ENCODE data around the gene TMEM40.
"Not testable (repeated sequence)": the region's sequence is repeated elsewhere in the genome, so short reads cannot be mapped to it uniquely, and the experiment has no call there.

The TMEM40 gene

DNA sequence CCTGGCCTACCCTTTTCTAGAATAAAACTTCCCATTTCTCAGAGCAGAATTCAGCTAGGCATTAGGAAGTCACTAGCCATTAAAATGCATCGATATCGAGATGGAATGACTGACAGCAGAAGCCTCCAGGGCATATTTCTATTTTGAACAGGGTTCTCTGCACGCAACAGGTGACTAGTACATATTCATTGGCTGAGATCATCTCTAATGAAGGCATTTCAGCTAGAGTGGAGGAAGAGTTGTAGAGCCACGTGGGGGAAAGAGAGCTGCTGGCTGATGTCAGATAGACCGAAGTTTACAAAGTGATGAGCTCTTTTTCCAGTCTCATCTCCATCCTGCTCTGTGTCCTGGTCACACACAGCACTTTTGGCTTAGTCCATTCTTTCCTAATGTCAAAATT is 7.5 kb downstream of the TMEM40 start:
- no peak for DNase-seq (ENCODE audit: low read depth)

- DNase-seq (ENCODE audit: low read depth), result peak; percentile 40
Measured at GRCh38 chr3:12750658-12751071, 8.4 kb downstream of the TMEM40 start.

DNA sequence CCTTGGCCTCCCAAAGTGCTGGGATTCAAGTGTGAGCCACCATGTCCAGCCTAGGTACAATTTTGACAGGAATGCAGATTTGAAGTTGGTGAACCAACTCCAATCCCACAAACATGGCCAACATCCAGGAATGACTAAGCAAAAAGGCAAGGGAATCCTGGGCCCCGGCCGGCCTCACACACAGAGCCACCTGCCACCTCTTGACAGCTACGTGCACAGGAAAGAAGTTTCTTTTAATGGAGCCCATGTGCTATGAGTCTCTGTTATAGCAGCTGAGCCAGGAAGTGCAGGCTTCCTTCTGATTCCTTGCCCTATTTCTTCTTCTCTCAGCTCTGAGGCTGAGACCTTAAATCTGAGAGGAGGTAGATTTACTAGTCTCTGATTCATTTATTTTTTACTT is 8.8 kb downstream of the TMEM40 start:
- DNase-seq (ENCODE audit: low read depth), result peak; percentile 35

DNA sequence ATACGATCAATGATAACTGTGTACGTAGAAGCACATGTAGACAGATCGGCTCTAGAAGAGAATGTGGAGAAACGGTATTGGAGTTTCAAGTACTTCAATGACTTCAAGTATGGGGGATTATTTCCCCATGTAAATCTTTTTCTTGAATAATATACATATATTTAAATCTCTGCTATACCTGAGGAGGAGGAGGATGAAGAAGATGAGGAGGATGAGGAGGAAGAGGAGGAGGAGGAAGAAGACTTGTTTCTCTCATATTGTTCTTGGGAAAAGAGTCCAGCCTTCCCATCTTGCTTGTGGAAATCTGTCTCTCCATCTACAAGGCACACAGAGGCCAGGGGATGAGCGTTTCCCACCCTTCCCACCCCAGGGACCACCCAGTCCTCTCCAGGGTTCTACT is 10.6 kb downstream of the TMEM40 start:
- no peak for DNase-seq (ENCODE audit: low read depth)

DNA sequence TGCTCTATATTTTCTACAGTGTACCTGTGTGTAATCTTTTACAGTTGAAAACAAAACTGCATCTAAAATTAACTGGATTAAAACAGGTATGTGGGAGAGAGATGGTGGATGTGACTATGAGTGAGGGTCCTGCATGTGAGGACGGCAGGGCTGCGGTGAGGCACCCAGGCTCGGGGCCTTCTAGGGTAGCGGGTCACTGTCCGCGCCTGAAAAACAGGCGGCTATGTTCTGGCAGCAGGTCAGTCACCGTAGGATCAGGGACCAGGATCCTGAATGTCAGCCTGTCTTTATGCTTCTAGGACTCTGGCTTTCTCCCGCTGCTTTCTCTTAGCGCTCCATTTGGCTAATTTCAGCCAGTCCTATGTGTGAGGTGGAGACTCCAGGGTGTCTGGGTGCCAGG is 12.6 kb downstream of the TMEM40 start:
- no peak for DNase-seq (ENCODE audit: low read depth)

DNA sequence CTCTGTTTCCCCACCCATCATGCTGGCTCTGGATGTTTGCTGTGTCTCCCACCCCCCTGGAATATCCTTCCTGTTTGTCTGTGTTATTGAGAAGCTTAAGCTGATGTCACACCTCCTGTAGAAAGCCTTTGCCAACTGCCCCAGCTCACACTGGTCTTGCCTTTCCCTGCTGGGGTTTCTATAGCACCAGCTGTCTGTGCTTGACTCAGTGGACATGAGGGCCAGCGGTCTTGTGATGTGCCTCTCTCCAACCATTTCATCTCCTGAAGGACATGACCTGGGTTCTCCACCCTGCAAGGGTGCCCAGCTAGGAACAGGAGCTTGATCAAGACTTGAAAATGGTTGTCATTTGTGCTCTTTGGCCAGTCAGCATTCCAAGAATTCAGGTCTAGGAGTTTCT is 14.7 kb downstream of the TMEM40 start:
- no peak for DNase-seq (ENCODE audit: low read depth)

DNA sequence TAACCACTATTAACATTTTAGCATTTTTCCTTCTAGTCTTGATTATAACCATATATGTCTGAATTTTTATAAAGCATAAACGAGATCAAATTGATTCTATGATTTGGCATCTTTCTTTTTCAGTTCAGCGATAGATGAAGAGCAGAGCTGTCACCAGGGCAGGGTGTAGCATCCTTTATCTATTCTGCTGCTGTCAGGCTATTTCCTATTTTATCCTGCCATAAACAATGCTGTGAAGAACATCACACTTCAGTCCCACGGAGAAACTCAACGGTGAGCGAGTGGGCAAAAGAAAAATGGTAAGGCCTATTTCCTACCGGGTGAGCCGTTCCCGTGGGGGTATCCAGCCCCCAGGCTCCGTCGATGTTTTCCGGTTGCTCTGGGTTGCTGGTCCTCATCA is 15.5 kb downstream of the TMEM40 start:
- no peak for DNase-seq (ENCODE audit: low read depth)

DNA sequence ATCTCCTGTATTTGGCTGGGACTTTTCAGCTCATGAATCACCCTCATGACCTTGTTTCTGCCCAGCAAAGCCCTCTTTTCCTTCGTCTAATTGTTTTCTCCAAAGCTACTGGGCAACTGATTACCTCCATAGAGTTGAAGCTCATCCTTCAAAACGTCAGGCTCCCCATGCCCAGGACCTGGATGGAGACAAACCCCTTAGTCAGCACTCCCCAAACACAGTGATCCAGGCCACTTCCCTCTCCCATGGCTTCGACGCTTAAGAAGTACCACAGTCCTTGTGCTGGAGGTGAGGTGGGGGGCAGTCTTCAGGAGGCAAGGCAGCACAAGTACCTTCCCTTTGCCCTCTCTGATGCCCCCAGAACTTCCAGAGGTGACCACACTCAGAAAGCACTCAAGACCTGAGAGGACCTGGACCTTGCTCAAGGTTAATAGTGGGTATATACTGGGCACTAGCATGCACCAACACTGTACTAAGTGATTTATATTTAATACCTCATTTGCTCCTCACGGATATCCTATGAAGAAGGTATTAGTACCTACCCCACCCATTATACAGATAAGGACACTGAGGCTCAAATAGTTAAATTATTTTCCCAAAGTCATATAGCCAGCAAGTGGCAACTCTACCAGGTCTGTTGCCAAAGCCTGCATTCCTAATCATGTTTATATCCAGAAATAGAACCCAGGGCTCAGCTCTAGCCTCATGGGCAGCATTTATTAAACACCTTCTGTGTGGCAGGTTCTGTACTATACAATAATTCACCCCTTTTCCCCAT is 16.5 kb downstream of the TMEM40 start:
- DNase-seq (ENCODE audit: low read depth), result no peak

DNA sequence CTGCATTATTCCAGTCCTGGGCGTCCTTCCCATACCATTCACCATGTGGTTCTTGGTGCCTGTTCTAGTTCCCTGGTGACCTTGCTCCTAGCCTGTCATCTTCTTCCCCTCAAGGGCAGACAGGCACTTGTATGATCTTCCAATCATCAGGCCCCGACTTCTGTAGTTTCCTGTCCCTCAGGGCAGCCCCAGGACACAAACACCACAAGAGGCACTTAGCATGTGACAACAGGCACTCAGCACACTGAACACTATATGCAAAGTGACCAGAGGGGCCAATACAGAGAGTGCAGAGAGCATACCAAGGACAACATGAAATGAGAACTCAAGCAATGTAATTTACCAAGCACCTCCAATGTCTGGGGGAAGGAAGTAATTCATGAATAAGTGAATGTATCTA is 17.9 kb downstream of the TMEM40 start:
- no peak for DNase-seq (ENCODE audit: low read depth)

- DNase-seq (ENCODE audit: low read depth), result no peak
Measured at GRCh38 chr3:12737833-12738232, 21.2 kb downstream of the TMEM40 start.

DNA sequence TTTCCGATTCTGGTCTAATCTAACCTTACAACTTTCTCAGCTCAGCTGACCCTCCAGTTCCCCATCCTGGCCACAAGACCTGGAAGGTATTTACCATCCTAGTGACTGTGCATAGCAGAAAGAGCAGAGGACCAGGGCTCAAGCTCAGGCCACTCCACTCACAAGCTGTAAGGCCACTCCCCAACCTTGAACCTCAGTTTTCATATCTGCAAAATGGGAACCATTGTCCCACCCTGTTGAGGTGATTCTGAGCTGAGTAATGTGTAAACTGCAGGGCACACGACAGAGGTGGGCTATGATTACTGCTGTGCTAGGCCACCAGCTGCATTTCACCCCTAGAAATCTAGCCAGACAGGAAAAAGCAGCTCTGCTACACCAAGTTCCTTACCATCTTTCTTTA is 21.7 kb downstream of the TMEM40 start:
- DNase-seq (ENCODE audit: low read depth), result no peak

- no peak for DNase-seq (ENCODE audit: low read depth)
Measured at GRCh38 chr3:12734960-12735359, 24.1 kb downstream of the TMEM40 start.

DNA sequence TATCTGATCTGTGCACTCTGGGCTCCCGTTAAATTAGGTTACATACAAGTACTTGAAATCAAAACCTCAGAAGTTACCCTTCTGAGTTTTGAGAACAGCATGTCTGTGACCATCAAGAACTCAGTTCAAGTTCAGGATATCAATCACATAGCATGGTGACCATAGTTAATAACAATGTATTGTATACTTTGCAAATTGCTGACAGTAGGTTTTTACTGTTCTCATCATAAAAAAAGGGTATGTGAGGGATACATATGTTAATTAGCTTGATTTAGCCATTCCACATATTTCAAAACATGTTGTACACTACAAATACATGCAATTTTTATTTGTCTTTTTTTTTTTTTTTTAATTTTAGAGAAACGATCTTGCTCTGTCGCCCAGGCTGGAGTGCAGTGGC is 25.5 kb downstream of the TMEM40 start:
- no peak for DNase-seq (ENCODE audit: low read depth)

- DNase-seq (ENCODE audit: low read depth), result no peak
Measured at GRCh38 chr3:12730506-12731242, 28.4 kb downstream of the TMEM40 start.

GRCh38 chr3:12729051-12729651 is 29.9 kb downstream of the TMEM40 start:
- DNase-seq (ENCODE audit: low read depth), result no peak

GRCh38 chr3:12727937-12728336 is 31.1 kb downstream of the TMEM40 start:
- DNase-seq (ENCODE audit: low read depth), result no peak

DNA sequence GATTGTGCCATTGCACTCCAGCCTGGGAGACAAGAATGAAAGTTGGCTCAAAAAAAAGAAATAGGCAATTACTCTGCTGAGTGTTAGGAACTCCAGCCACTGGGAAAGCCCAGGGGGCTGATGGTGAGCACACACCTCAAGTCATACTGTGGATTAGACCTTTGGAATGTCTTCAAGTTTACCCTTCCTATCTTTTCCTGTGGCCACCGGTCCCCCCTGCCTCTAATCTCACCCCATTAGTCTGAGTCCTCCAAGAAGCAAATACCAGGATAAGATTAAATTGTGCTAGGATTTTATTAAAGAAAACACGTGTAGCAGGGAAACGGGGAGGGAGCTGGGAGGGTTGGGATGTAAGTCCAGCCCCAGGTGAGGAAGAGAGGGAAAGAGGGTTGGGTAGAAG is 31.6 kb downstream of the TMEM40 start:
- no peak for DNase-seq (ENCODE audit: low read depth)

DNA sequence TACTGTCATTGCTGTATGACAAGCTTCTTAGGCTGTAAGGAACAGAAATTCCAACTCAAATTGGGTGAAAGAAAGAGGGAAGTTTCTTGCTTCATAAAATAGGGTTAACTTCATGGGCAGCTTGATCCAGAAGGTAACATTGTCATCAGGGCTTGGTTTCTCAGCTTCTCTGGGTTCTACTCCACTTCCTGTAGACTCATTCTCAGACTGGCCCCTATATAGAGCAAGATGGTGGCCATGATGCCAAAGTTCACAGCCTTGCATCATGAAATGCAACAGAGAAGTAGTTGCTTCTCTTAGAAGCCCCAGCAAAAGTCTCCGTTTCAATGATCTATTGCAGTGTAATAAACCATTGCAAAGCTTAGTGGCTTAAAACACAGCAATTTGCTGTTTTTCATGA is 33.6 kb downstream of the TMEM40 start:
- DNase-seq (ENCODE audit: low read depth), result no peak

DNA sequence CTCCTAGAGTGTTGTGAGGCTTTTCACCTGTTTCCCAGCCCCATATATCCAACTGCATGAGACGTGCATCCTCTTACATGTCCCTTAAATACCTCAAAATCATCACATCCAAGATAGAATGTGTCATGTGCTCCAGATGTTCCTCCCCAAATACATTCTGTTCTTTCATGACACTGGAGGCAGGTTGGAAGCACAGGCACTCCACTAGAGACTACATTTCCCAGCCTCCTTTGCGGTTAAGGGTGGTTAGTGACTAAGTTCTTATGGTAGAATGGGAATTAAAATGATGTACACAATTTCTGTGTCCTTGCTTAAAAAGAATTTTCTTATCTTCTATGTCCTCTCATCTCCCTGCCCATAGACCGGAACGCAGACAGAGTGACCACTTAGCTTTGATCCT is 34.3 kb downstream of the TMEM40 start:
- no peak for DNase-seq (ENCODE audit: low read depth)

DNA sequence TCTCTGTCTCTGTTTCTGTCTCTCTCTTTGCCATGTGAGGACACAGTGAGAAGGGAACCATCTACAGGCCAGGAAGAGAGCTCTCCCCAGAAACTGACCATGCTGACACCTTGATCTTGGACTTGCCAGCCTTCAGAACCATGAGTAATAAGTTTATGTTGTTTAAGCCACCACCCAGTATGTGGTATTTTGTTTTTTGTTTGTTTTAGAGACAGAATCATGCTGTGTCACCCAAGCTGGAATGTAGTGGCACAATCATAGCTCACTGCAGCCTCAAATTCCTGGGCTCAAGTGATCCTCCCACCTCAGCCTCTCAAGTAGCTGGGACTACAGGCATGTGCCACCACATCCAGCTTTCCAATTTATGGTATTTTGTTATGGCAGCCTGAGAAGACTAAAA is 35.7 kb downstream of the TMEM40 start:
- not testable (repeated sequence) for DNase-seq (ENCODE audit: low read depth)

GRCh38 chr3:12722226-12722625 is 36.8 kb downstream of the TMEM40 start:
- no peak for DNase-seq (ENCODE audit: low read depth)

GRCh38 chr3:12719984-12720898 is 38.8 kb downstream of the TMEM40 start:
- peak; percentile 85 for DNase-seq (ENCODE audit: low read depth)
